ENCODE measurements around the gene SULT2B1.

DNA sequence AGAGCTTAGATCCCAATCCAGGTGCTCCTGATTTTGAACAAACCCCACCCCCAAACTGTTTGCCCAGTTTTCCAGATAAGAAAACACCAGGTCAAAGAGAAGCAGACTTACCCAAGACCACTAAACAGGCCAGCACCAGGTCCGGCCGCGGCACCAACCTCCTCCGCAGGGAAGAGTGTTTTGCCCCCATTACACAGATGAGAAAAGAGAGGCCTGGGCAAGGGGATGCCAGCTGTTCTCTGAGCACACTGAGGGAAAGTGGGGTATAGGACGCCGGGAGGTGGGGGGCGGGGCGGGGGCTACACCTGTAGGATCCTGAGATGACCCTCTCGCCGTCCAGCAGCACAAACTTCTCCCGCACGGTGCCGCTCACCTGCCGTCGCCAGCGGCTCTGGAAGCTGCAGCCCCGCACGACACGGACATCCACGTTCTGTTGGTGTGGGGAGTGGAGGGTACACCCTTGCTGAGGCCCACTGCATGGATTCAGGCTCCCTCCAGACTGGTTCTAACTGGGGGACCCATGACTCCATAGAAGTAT lies 57.7 kb downstream of the SULT2B1 start:
- TF ChIP-seq EP300 (conservative IDR thresholded peaks at IDR 0.05; ENCODE audit: poor library complexity, severe bottlenecking) (no peak), MXI1 (conservative IDR thresholded peaks at IDR 0.05; ENCODE audit: poor library complexity, severe bottlenecking) (no peak)
- TF ChIP-seq, protein P1, sequence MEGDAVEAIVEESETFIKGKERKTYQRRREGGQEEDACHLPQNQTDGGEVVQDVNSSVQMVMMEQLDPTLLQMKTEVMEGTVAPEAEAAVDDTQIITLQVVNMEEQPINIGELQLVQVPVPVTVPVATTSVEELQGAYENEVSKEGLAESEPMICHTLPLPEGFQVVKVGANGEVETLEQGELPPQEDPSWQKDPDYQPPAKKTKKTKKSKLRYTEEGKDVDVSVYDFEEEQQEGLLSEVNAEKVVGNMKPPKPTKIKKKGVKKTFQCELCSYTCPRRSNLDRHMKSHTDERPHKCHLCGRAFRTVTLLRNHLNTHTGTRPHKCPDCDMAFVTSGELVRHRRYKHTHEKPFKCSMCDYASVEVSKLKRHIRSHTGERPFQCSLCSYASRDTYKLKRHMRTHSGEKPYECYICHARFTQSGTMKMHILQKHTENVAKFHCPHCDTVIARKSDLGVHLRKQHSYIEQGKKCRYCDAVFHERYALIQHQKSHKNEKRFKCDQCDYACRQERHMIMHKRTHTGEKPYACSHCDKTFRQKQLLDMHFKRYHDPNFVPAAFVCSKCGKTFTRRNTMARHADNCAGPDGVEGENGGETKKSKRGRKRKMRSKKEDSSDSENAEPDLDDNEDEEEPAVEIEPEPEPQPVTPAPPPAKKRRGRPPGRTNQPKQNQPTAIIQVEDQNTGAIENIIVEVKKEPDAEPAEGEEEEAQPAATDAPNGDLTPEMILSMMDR (IDR thresholded peaks at IDR 0.05; ENCODE audit: poor library complexity, severe bottlenecking): no peak
- TF ChIP-seq, protein P2, sequence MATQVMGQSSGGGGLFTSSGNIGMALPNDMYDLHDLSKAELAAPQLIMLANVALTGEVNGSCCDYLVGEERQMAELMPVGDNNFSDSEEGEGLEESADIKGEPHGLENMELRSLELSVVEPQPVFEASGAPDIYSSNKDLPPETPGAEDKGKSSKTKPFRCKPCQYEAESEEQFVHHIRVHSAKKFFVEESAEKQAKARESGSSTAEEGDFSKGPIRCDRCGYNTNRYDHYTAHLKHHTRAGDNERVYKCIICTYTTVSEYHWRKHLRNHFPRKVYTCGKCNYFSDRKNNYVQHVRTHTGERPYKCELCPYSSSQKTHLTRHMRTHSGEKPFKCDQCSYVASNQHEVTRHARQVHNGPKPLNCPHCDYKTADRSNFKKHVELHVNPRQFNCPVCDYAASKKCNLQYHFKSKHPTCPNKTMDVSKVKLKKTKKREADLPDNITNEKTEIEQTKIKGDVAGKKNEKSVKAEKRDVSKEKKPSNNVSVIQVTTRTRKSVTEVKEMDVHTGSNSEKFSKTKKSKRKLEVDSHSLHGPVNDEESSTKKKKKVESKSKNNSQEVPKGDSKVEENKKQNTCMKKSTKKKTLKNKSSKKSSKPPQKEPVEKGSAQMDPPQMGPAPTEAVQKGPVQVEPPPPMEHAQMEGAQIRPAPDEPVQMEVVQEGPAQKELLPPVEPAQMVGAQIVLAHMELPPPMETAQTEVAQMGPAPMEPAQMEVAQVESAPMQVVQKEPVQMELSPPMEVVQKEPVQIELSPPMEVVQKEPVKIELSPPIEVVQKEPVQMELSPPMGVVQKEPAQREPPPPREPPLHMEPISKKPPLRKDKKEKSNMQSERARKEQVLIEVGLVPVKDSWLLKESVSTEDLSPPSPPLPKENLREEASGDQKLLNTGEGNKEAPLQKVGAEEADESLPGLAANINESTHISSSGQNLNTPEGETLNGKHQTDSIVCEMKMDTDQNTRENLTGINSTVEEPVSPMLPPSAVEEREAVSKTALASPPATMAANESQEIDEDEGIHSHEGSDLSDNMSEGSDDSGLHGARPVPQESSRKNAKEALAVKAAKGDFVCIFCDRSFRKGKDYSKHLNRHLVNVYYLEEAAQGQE (IDR thresholded peaks at IDR 0.05; ENCODE audit: borderline replicate concordance): no peak

Measured in neural cell (in vitro differentiated cells).